CD14-positive monocyte (primary cell): ENCODE results near the gene SLC2A1. TPM values are rescaled to one million over a fixed set of nuclear protein-coding genes. Genes with fewer than 3 reads are reported as not detected.

Experiments
- DNase-seq, 3 donors: peaks; one replicate each; pipeline ENCODE4 v3.0.0-alpha.2; 2011 to 2022
- H2AFZ ChIP-seq: 2 replicates; pipeline ENCODE4 v1.6.0; 2012; ENCODE audit warnings: mild to moderate bottlenecking, low read depth, low read length, inconsistent platforms; ENCODE audit not compliant: insufficient read depth, poor library complexity, severe bottlenecking
- H3K27ac ChIP-seq, 2 donors: 1 replicate in 1 of 2; 2 replicates in 1 of 2; pipeline ENCODE4 v1.5.1; 2012 to 2013; ENCODE audit warnings: low read length in 2 of 2, control low read depth in 1 of 2, inconsistent platforms in 1 of 2, low read depth in 1 of 2, mild to moderate bottlenecking in 1 of 2
- H3K27me3 ChIP-seq, 2 donors: one replicate each; pipeline versions ENCODE4 v1.6.0 to v1.6.1; 2011 to 2013; ENCODE audit warnings: low read length in 2 of 2; ENCODE audit not compliant: control insufficient read depth in 2 of 2, insufficient read depth in 2 of 2
- H3K36me3 ChIP-seq, 2 donors: replicated peaks in 1 of 2; 1 replicate in 1 of 2; 2 replicates in 1 of 2; pipeline versions ENCODE4 v1.5.1 to v1.6.1; 2012 to 2013; ENCODE audit warnings: low read length in 2 of 2, control low read depth in 1 of 2, inconsistent platforms in 1 of 2, mild to moderate bottlenecking in 1 of 2; ENCODE audit not compliant: insufficient read depth in 2 of 2, control insufficient read depth in 1 of 2
- H3K4me1 ChIP-seq, 2 donors: 1 replicate in 1 of 2; 2 replicates in 1 of 2; pipeline versions ENCODE4 v1.5.1 to v1.6.1; 2012 to 2013; ENCODE audit warnings: low read length in 2 of 2, control low read depth in 1 of 2, inconsistent platforms in 1 of 2, mild to moderate bottlenecking in 1 of 2, moderate library complexity in 1 of 2; ENCODE audit not compliant: insufficient read depth in 2 of 2, control insufficient read depth in 1 of 2
- H3K4me2 ChIP-seq: replicated peaks from 2 replicates; pipeline ENCODE3; 2012; ENCODE audit warnings: low read length, moderate library complexity, mild to moderate bottlenecking; ENCODE audit not compliant: poor library complexity, severe bottlenecking; ENCODE audit errors: extremely low read depth
- H3K4me3 ChIP-seq, 3 experiments: fragments of 200-600 bp in 1 of 3; sonication (generic) in 1 of 3; replicated peaks in 1 of 3; 1 replicate in 2 of 3; 2 replicates in 1 of 3; pipeline ENCODE4 v1.5.1; 2011 to 2013; ENCODE audit warnings: low read length in 3 of 3, mild to moderate bottlenecking in 3 of 3, control low read depth in 2 of 3, low read depth in 2 of 3, inconsistent platforms in 1 of 3, moderate library complexity in 1 of 3
- H3K79me2 ChIP-seq: 2 replicates; pipeline ENCODE4 v1.6.0; 2012; ENCODE audit warnings: mild to moderate bottlenecking, control low read depth, inconsistent platforms, low read length, moderate library complexity; ENCODE audit not compliant: insufficient read depth
- H3K9ac ChIP-seq: 2 replicates; pipeline ENCODE4 v1.6.0; 2017; ENCODE audit warnings: low read length, mild to moderate bottlenecking; ENCODE audit not compliant: insufficient read depth, poor library complexity, severe bottlenecking
- H3K9me3 ChIP-seq, 2 donors: replicated peaks in 1 of 2; 1 replicate in 1 of 2; 2 replicates in 1 of 2; pipeline versions ENCODE4 v1.5.1 to v1.6.1; 2012 to 2013; ENCODE audit warnings: low read length in 2 of 2, control low read depth in 1 of 2; ENCODE audit not compliant: control insufficient read depth in 1 of 2, insufficient read depth in 1 of 2
- H4K20me1 ChIP-seq: 2 replicates; pipeline ENCODE4 v1.6.0; 2012; ENCODE audit warnings: mild to moderate bottlenecking, low read length, control low read depth, moderate library complexity; ENCODE audit not compliant: insufficient read depth
- H3K27ac Mint-ChIP-seq, 7 donors: one replicate each; pipeline ENCODE4 v1.8.0; 2020; ENCODE audit warnings: mild to moderate bottlenecking in 7 of 7, mixed read lengths in 7 of 7, moderate library complexity in 6 of 7, inconsistent platforms in 2 of 7
- H3K27me3 Mint-ChIP-seq, 3 donors: one replicate each; pipeline ENCODE4 v1.8.0; 2021 to 2022; ENCODE audit warnings: low read depth in 3 of 3, mild to moderate bottlenecking in 3 of 3, mixed read lengths in 3 of 3, moderate library complexity in 3 of 3, inconsistent platforms in 1 of 3
- H3K36me3 Mint-ChIP-seq, 2 donors: one replicate each; pipeline ENCODE4 v1.8.0; 2020; ENCODE audit warnings: mixed read lengths in 2 of 2, inconsistent platforms in 1 of 2, mild to moderate bottlenecking in 1 of 2
- H3K4me1 Mint-ChIP-seq: one replicate; pipeline ENCODE4 v1.8.0; 2020; ENCODE audit warnings: mild to moderate bottlenecking, mixed read lengths
- H3K4me3 Mint-ChIP-seq, 2 donors: one replicate each; pipeline ENCODE4 v1.8.0; 2020; ENCODE audit warnings: mild to moderate bottlenecking in 2 of 2, mixed read lengths in 2 of 2, moderate library complexity in 1 of 2
- H3K9me3 Mint-ChIP-seq, 7 donors: one replicate each; pipeline ENCODE4 v1.8.0; 2020 to 2022; ENCODE audit warnings: mixed read lengths in 7 of 7, mild to moderate bottlenecking in 6 of 7, moderate library complexity in 6 of 7, inconsistent platforms in 2 of 7
- WGBS: methylation state at CpG from one replicate; pipeline ENCODE4 v1.1.5; 2013; ENCODE audit warnings: missing lambda C conversion rate; ENCODE audit not compliant: insufficient coverage; 5-methylcytosine and 5-hydroxymethylcytosine counted together
- intact Hi-C, 2 donors: fragments of 100-400 bp; cut with micrococcal nuclease; formaldehyde crosslinking; loops; one replicate each; pipeline versions ENCODE4 v1.15.0 to v1.15.1; 2023
- polyA plus RNA-seq, 3 donors: library from polyadenylated mRNA; depleted of rRNA in 1 of 3; unstranded in 2 of 3; stranded (reverse) in 1 of 3; fragments of 300-500 nt in 2 of 3; fragments of >200 nt in 1 of 3; fragmentation: Illumina TruSeq in 2 of 3; gene quantifications; 1 replicate in 2 of 3; 2 replicates in 1 of 3; pipeline ENCODE4 v1.2.3, GENCODE V29; 2012 to 2021
- TF ChIP-seq, protein P1 (sequence below): fragments of 200-600 bp; IDR thresholded peaks from one replicate; pipeline ENCODE4 v1.8.0; 2022; ENCODE audit warnings: antibody characterized with exemption, mild to moderate bottlenecking

The SLC2A1 gene
- polyA plus RNA-seq, 3 donors, result 0.56 to 5.0 (median 0.71) TPM

DNA sequence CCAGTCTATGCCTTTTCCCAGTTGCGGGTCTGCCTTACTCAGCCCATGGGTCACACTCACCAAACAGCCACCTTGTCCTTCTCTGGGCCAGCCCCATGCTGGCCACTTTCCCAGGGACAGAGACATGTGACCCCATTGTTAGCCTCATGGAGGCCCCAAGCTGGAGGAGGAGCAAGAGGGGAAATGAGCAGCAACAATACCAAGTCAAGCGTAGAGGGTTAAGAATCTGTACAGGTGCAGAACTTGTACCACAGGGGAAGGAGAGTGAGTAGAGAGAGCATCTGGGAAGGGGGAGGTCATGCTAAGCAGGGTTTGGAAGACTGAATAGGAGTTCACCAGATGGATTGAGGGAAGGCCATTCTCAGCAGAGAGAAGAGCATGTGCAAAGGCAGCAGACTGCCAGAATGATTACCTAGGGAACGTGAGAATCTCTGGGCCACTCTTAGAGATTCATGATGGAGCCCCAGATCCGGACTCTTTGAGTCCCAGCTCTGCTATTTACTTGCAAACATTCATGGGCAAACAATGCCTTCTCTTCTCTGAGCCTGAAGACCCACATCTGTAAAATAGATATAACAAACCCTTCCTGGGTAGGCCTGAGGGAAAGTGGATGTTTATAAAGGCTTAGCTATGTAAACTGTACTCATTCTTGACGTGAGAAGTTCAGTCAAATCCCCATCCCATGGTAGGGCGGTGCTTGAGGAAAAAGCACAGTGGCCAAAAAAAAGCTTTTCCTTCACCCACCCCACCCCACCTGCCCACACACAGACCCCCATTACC lies 2.8 kb upstream of the SLC2A1 start:
- H3K27me3 Mint-ChIP-seq, result peaks cover 61 to 67% (median 62%) of the 10 kb centered on the region in 3 donors
- Histone ChIP-seq H3K27ac (no peak overlapping the region), H3K27me3 (peaks cover 21 to 64% of the 10 kb centered on the region in 2 donors), H3K36me3 (no peaks in the 10 kb centered on the region), H3K4me1 (peaks cover 13 to 25% of the 10 kb centered on the region in 2 donors), H2AFZ (no peak overlapping the region), H4K20me1 (no peaks in the 10 kb centered on the region), H3K4me2 (no peak overlapping the region), H3K79me2 (peaks cover 3% of the 10 kb centered on the region), H3K9ac (no peak overlapping the region), H3K4me3 (no peak overlapping the region), H3K9me3 (no peaks in the 10 kb centered on the region)
- H3K9me3 Mint-ChIP-seq, result peaks cover 0 to 6% (median 2%) of the 10 kb centered on the region in 7 donors
- WGBS, result 97% methylated on average over 4 of the region's 6 CpGs
- peaks cover 0 to 3% of the 10 kb centered on the region in 2 donors for H3K36me3 Mint-ChIP-seq
- peak overlapping the region in 2 of 7 donors; percentile 11 to 15 for H3K27ac Mint-ChIP-seq
- intact Hi-C loops, result no loop called here
- no peak for DNase-seq
- peaks cover 21% of the 10 kb centered on the region for H3K4me1 Mint-ChIP-seq
- peak overlapping the region in 1 of 2 donors; percentile 73 for H3K4me3 Mint-ChIP-seq
- TF ChIP-seq, protein P1, sequence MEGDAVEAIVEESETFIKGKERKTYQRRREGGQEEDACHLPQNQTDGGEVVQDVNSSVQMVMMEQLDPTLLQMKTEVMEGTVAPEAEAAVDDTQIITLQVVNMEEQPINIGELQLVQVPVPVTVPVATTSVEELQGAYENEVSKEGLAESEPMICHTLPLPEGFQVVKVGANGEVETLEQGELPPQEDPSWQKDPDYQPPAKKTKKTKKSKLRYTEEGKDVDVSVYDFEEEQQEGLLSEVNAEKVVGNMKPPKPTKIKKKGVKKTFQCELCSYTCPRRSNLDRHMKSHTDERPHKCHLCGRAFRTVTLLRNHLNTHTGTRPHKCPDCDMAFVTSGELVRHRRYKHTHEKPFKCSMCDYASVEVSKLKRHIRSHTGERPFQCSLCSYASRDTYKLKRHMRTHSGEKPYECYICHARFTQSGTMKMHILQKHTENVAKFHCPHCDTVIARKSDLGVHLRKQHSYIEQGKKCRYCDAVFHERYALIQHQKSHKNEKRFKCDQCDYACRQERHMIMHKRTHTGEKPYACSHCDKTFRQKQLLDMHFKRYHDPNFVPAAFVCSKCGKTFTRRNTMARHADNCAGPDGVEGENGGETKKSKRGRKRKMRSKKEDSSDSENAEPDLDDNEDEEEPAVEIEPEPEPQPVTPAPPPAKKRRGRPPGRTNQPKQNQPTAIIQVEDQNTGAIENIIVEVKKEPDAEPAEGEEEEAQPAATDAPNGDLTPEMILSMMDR, result no peak

DNA sequence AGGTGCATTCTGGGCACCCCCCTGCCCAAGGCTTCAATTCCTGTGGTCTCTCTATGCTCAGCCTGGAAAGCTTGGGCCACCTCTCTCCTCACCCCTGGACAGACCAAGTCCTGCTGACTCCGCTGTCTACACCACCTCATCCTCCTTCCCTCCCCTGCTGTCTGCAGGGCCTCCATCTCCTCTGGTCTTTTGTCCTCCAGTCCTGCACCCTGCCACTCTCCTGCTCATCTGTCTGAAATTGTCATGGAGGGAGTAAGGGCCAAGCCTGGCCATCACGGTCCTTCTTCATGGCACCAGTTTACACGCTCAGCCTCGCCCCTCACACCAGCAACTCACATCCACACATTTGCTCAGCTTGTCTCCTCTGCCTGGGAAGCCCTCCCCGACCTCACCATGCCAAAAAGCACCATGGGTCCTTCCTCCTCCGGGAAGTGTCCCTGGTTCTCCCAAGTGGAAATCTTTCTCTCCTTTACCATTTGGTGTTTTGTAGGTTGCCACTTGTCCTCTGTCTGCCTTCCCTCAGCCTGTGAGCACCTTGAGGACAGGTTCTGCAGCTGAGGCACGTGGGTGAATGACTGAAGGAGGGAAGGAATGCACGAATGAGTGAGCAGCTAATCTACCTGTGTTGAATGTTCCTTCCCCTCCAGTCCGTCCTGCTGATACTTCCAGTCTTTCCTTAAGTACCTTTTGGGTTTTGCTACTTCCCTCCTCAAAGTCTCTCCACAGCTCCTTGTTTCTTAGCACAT lies 2.1 kb upstream of the SLC2A1 start:
- Histone ChIP-seq H3K9ac (no peak overlapping the region), H3K27me3 (peaks cover 21 to 64% of the 10 kb centered on the region in 2 donors), H3K9me3 (no peaks in the 10 kb centered on the region), H4K20me1 (no peaks in the 10 kb centered on the region), H3K4me3 (no peak overlapping the region), H3K79me2 (peaks cover 3% of the 10 kb centered on the region), H2AFZ (no peak overlapping the region), H3K4me2 (no peak overlapping the region), H3K36me3 (no peaks in the 10 kb centered on the region), H3K4me1 (peaks cover 15 to 29% of the 10 kb centered on the region in 2 donors), H3K27ac (no peak overlapping the region)
- WGBS, result 94% methylated on average over 7 of the region's 9 CpGs
- H3K36me3 Mint-ChIP-seq, result peaks cover 2 to 3% of the 10 kb centered on the region in 2 donors
- no peak for DNase-seq
- TF ChIP-seq, protein P1, result no peak
- peaks cover 61 to 66% (median 65%) of the 10 kb centered on the region in 3 donors for H3K27me3 Mint-ChIP-seq
- H3K27ac Mint-ChIP-seq, result peak overlapping the region in 2 of 7 donors; percentile 11 to 15
- H3K4me3 Mint-ChIP-seq, result peak overlapping the region in 1 of 2 donors; percentile 73
- intact Hi-C loops, result no loop called here
- H3K4me1 Mint-ChIP-seq, result peaks cover 24% of the 10 kb centered on the region
- H3K9me3 Mint-ChIP-seq, result peaks cover 0 to 6% (median 2%) of the 10 kb centered on the region in 7 donors
